H1 (cell line): ENCODE measurements around the gene SLC66A3. TPM values are rescaled to one million over a fixed set of nuclear protein-coding genes. Genes with fewer than 3 reads are reported as not detected.

Experiments used
- CTCF ChIA-PET: fragments of 300-600 bp; sonication (Branson Sonifier 250); formaldehyde crosslinking; loops from one replicate; lab custom pipeline; 2021; ENCODE audit not compliant: partially characterized antibody; lab: Charles Lee
- POLR2A ChIA-PET: fragments of 300-600 bp; sonication (Branson Sonifier 250); formaldehyde crosslinking; loops from one replicate; lab custom pipeline; 2021; ENCODE audit warnings: inconsistent platforms; ENCODE audit not compliant: partially characterized antibody; lab: Charles Lee
- DNase-seq, 2 experiments: peaks; one replicate each; pipeline versions ENCODE4 v3.0.0 to v3.0.0-alpha.2; 2010 to 2022; ENCODE audit warnings: low spot score in 2 of 2, low read depth in 1 of 2, mixed read lengths in 1 of 2
- FAIRE-seq: peaks from 2 replicates; lab custom pipeline; 2011; peaks lifted over from hg19 to GRCh38; lab: Jason Lieb, UNC
- H2AFZ ChIP-seq: 2 replicates; pipeline ENCODE4 v1.8.1; 2012; ENCODE audit warnings: low read length, inconsistent platforms
- H2AK5ac ChIP-seq: 2 replicates; pipeline ENCODE4 v1.6.1; 2013; ENCODE audit warnings: low read depth, low read length
- H2BK120ac ChIP-seq: replicated peaks from 2 replicates; pipeline ENCODE3; 2013; ENCODE audit warnings: low read depth, low read length, inconsistent platforms
- H2BK12ac ChIP-seq: 2 replicates; pipeline ENCODE4 v1.6.1; 2013; ENCODE audit warnings: low read depth, low read length
- H2BK15ac ChIP-seq: 2 replicates; pipeline ENCODE4 v1.6.1; 2013; ENCODE audit warnings: low read length
- H2BK20ac ChIP-seq: 2 replicates; pipeline ENCODE4 v1.6.1; 2013; ENCODE audit warnings: low read length
- H2BK5ac ChIP-seq: 2 replicates; pipeline ENCODE4 v1.6.1; 2013; ENCODE audit warnings: low read depth, low read length
- H3K14ac ChIP-seq: 2 replicates; pipeline ENCODE4 v1.6.1; 2013; ENCODE audit warnings: inconsistent platforms; ENCODE audit not compliant: insufficient read length
- H3K18ac ChIP-seq: 2 replicates; pipeline ENCODE4 v1.6.1; 2013; ENCODE audit warnings: low read length; ENCODE audit errors: extremely low read depth
- H3K23ac ChIP-seq: 2 replicates; pipeline ENCODE4 v1.6.1; 2013; ENCODE audit warnings: inconsistent platforms; ENCODE audit not compliant: insufficient read length
- H3K23me2 ChIP-seq: 2 replicates; pipeline ENCODE4 v1.6.1; 2013; ENCODE audit warnings: low read depth, low read length
- H3K27ac ChIP-seq: 2 replicates; pipeline ENCODE4 v1.6.1; 2011; ENCODE audit warnings: low read depth, low read length, inconsistent platforms
- H3K27me3 ChIP-seq, 4 experiments: replicated peaks in 1 of 4; 1 replicate in 1 of 4; 2 replicates in 3 of 4; pipeline versions ENCODE4 v1.6.1 to v1.8.1; 2011 to 2013; ENCODE audit warnings: low read length in 3 of 4, mild to moderate bottlenecking in 3 of 4, inconsistent platforms in 2 of 4, mixed read lengths in 2 of 4, moderate library complexity in 1 of 4; ENCODE audit not compliant: control insufficient read depth in 3 of 4, insufficient read depth in 3 of 4; ENCODE audit errors: extremely low read depth in 1 of 4
- H3K36me3 ChIP-seq, 4 experiments: 2 replicates each; pipeline versions ENCODE4 v1.6.1 to v1.8.1; 2011 to 2013; ENCODE audit warnings: mild to moderate bottlenecking in 4 of 4, low read length in 3 of 4, moderate library complexity in 2 of 4, control low read depth in 1 of 4, inconsistent platforms in 1 of 4; ENCODE audit not compliant: insufficient read depth in 4 of 4, control insufficient read depth in 2 of 4
- H3K4ac ChIP-seq: replicated peaks from 2 replicates; pipeline ENCODE3; 2013; ENCODE audit warnings: low read length, low read depth, mixed read lengths, inconsistent platforms; ENCODE audit not compliant: insufficient read length
- H3K4me1 ChIP-seq, 4 experiments: replicated peaks in 1 of 4; 1 replicate in 1 of 4; 2 replicates in 3 of 4; pipeline versions ENCODE4 v1.6.1 to v1.8.1; 2011 to 2013; ENCODE audit warnings: low read length in 3 of 4, inconsistent platforms in 2 of 4, mixed read lengths in 1 of 4; ENCODE audit not compliant: insufficient read depth in 4 of 4, control insufficient read depth in 3 of 4
- H3K4me2 ChIP-seq, 2 experiments: 2 replicates each; pipeline versions ENCODE4 v1.6.1 to v1.8.1; 2011 to 2013; ENCODE audit warnings: low read depth in 2 of 2, low read length in 2 of 2, control low read depth in 1 of 2, inconsistent platforms in 1 of 2, mild to moderate bottlenecking in 1 of 2; ENCODE audit not compliant: insufficient read depth in 1 of 2
- H3K4me3 ChIP-seq, 4 experiments: fragments of 200-600, 300-600 bp in 1 of 4; sonication (generic), shearing (Covaris generic), sonication (Bioruptor Twin) in 1 of 4; 2 replicates each; pipeline versions ENCODE4 v1.5.1 to v1.8.1; 2011 to 2016; ENCODE audit warnings: low read length in 4 of 4, low read depth in 3 of 4, control low read depth in 2 of 4, inconsistent platforms in 2 of 4, mild to moderate bottlenecking in 2 of 4, mixed read lengths in 1 of 4, moderate library complexity in 1 of 4; ENCODE audit not compliant: insufficient read depth in 2 of 4; ENCODE audit errors: extremely low read depth in 1 of 4
- H3K56ac ChIP-seq: replicated peaks from 2 replicates; pipeline ENCODE3; 2013; ENCODE audit warnings: low read depth, mild to moderate bottlenecking, mixed read lengths, low read length, inconsistent platforms; ENCODE audit not compliant: insufficient read length
- H3K79me1 ChIP-seq: 2 replicates; pipeline ENCODE4 v1.6.1; 2013; ENCODE audit warnings: low read depth, low read length, control low read depth
- H3K79me2 ChIP-seq, 2 experiments: 2 replicates each; pipeline versions ENCODE4 v1.6.1 to v1.8.1; 2012 to 2013; ENCODE audit warnings: low read length in 2 of 2, mild to moderate bottlenecking in 2 of 2, inconsistent platforms in 1 of 2; ENCODE audit not compliant: insufficient read depth in 2 of 2, control insufficient read depth in 1 of 2
- H3K9ac ChIP-seq, 4 experiments: replicated peaks in 1 of 4; 1 replicate in 1 of 4; 2 replicates in 3 of 4; pipeline versions ENCODE4 v1.6.1 to v1.8.1; 2011 to 2013; ENCODE audit warnings: low read depth in 3 of 4, low read length in 3 of 4, control low read depth in 2 of 4, mild to moderate bottlenecking in 2 of 4, moderate library complexity in 2 of 4, inconsistent platforms in 1 of 4; ENCODE audit errors: extremely low read depth in 1 of 4
- H3K9me3 ChIP-seq, 2 experiments: 2 replicates each; pipeline versions ENCODE4 v1.6.1 to v1.8.1; 2012 to 2013; ENCODE audit warnings: mild to moderate bottlenecking in 2 of 2, moderate library complexity in 2 of 2, control low read depth in 1 of 2, inconsistent platforms in 1 of 2, low read depth in 1 of 2, low read length in 1 of 2, mixed read lengths in 1 of 2; ENCODE audit not compliant: insufficient read depth in 2 of 2
- H4K20me1 ChIP-seq, 2 experiments: replicated peaks in 1 of 2; 2 replicates each; pipeline versions ENCODE3 to v1.8.1; 2011 to 2013; ENCODE audit warnings: inconsistent platforms in 2 of 2, low read length in 2 of 2, mild to moderate bottlenecking in 1 of 2; ENCODE audit not compliant: insufficient read depth in 2 of 2, control insufficient read depth in 1 of 2
- H4K5ac ChIP-seq: 2 replicates; pipeline ENCODE4 v1.6.1; 2013; ENCODE audit warnings: low read length, low read depth, mixed read lengths, inconsistent platforms; ENCODE audit not compliant: insufficient read length
- H4K8ac ChIP-seq: 2 replicates; pipeline ENCODE4 v1.8.0; 2013; ENCODE audit warnings: mild to moderate bottlenecking, moderate library complexity, low read length, inconsistent platforms; ENCODE audit not compliant: insufficient read depth; ENCODE audit errors: extremely low read depth
- H4K91ac ChIP-seq: replicated peaks from 2 replicates; pipeline ENCODE3; 2013; ENCODE audit warnings: low read length, mixed read lengths, inconsistent platforms; ENCODE audit not compliant: insufficient read length
- CTCF ChIP-seq, 3 experiments: IDR thresholded peaks; 1 replicate in 2 of 3; 2 replicates in 1 of 3; pipeline versions ENCODE4 v1.5.1 to v1.6.1; 2011; ENCODE audit warnings: low read length in 3 of 3, mild to moderate bottlenecking in 3 of 3, inconsistent platforms in 2 of 3, low read depth in 1 of 3, moderate library complexity in 1 of 3; ENCODE audit not compliant: insufficient read depth in 1 of 3; ENCODE audit errors: control extremely low read depth in 1 of 3
- JUN ChIP-seq: IDR thresholded peaks from 2 replicates; pipeline ENCODE4 v1.6.1; 2011; ENCODE audit warnings: low read depth, mild to moderate bottlenecking, improper control_type of control experiment, low read length
- RAD21 ChIP-seq, 2 experiments: IDR thresholded peaks in 1 of 2; conservative IDR thresholded peaks in 1 of 2; 2 replicates each; pipeline ENCODE4 v1.6.1; 2011; ENCODE audit warnings: low read depth in 2 of 2, low read length in 2 of 2, improper control_type of control experiment in 1 of 2, inconsistent platforms in 1 of 2, mild to moderate bottlenecking in 1 of 2, moderate library complexity in 1 of 2
- SIRT6 ChIP-seq: IDR thresholded peaks from one replicate; pipeline ENCODE4 v1.7.1; 2012; ENCODE audit warnings: low read length, inconsistent platforms
- SP2 ChIP-seq: IDR thresholded peaks from 2 replicates; pipeline ENCODE4 v1.6.1; 2012; ENCODE audit warnings: mild to moderate bottlenecking, low read length, inconsistent platforms
- USF2 ChIP-seq: IDR thresholded peaks from 2 replicates; pipeline ENCODE4 v1.6.1; 2011; ENCODE audit warnings: low read length, improper control_type of control experiment
- WGBS, 2 experiments: shearing (Covaris generic) in 1 of 2; methylation state at CpG; one replicate each; pipeline versions ENCODE4 v1.1.6 to v1.1.7; 2013 to 2015; ENCODE audit warnings: low lambda C conversion rate in 2 of 2, mixed read lengths in 2 of 2, inconsistent platforms in 1 of 2, low coverage in 1 of 2, missing lambda C conversion rate in 1 of 2; ENCODE audit not compliant: insufficient replicate concordance in 2 of 2, insufficient coverage in 1 of 2, insufficient read length in 1 of 2; ENCODE audit errors: extremely low coverage in 1 of 2, missing lambda C conversion rate in 1 of 2; 5-methylcytosine and 5-hydroxymethylcytosine counted together
- polyA plus RNA-seq, 7 experiments: library from polyadenylated mRNA; depleted of rRNA in 3 of 7; stranded (reverse) in 5 of 7; unstranded in 2 of 7; fragments of >200 nt in 5 of 7; fragments of 200-250 nt in 2 of 7; gene quantifications; 1 replicate in 5 of 7; 2 replicates in 1 of 7; 4 replicates in 1 of 7; pipeline versions ENCODE4 v1.2.1 to v1.2.3, GENCODE V29; 2011 to 2013; ENCODE audit warnings: missing spikeins in 2 of 7, mixed read lengths in 2 of 7
- total RNA-seq: library from RNA; stranded (reverse); fragmentation: NEBNext Ultra II Directional; extraction: Animal tissue kit (Norgen Biotek cat#: 25700); gene quantifications from 2 replicates; pipeline ENCODE4 v1.2.1, GENCODE V29; 2021

Gene SLC66A3
- total and polyA plus RNA-seq, 2 of the 8 experiments (the other 6 are each of a cell fraction or from before 2014, with no cell fraction given) = 8.7 to 27.8 TPM

GRCh38 chr2:11123856-11124759, 31.2 kb upstream of the SLC66A3 start:
- H3K4me2 ChIP-seq = peak overlapping the region in 1 of 2 experiments; percentile 32; a peak in 1 of 4 replicates
- H3K23ac ChIP-seq = no peak overlapping the region
- H4K20me1 ChIP-seq = no peaks in the 10 kb centered on the region
- no peak overlapping the region for H2BK12ac ChIP-seq
- peak; percentile 47 to 97 for DNase-seq
- no peaks in the 10 kb centered on the region for H3K23me2 ChIP-seq
- H3K27ac ChIP-seq = no peak overlapping the region
- WGBS, 2 experiments = 61% methylated on average over 37 of the region's 41 CpGs; no CpG with 5 or more reads in 1 of the 2 experiments
- H3K18ac ChIP-seq = no peak overlapping the region
- peak overlapping the region; percentile 49 for H4K91ac ChIP-seq
- H3K14ac ChIP-seq = no peak overlapping the region
- FAIRE-seq = no peak
- ChIA-PET CTCF (interaction anchor here (0.5 to 12.5 kb wide), 53 partner anchors 9 to 624 kb away, joined by 3 to 209 read pairs (median 5); partner anchors contain the start of gene KCNF1), POLR2A (interaction anchor here (0.7 to 1.3 kb wide), 3 partner anchors 8 to 282 kb away, joined by 3 to 4 read pairs (median 4); partner anchors contain the start of gene SLC66A3)
- H2BK5ac ChIP-seq = no peak overlapping the region
- H3K36me3 ChIP-seq = no peaks in the 10 kb centered on the region
- no peak overlapping the region for H3K9ac ChIP-seq
- peak overlapping the region; percentile 95; the same call in 1 of the 2 replicates for H2BK15ac ChIP-seq
- H3K56ac ChIP-seq = no peak overlapping the region
- no peak overlapping the region for H3K4ac ChIP-seq
- no peaks in the 10 kb centered on the region for H3K79me2 ChIP-seq
- peaks cover 0 to 4% (median 0%) of the 10 kb centered on the region in 4 experiments; a peak in 4 of 7 replicates for H3K4me1 ChIP-seq
- no peak overlapping the region for H2AK5ac ChIP-seq
- H3K9me3 ChIP-seq = no peaks in the 10 kb centered on the region
- no peak overlapping the region for H4K5ac ChIP-seq
- no peaks in the 10 kb centered on the region for H3K79me1 ChIP-seq
- no peak overlapping the region for H2AFZ ChIP-seq
- no peak overlapping the region for H4K8ac ChIP-seq
- H3K27me3 ChIP-seq = peaks cover 0 to 3% (median 1%) of the 10 kb centered on the region in 4 experiments; a peak in 2 of 7 replicates
- no peak overlapping the region for H3K4me3 ChIP-seq
- no peak overlapping the region for H2BK120ac ChIP-seq
- peak overlapping the region; percentile 72; the same call in 1 of the 2 replicates for H2BK20ac ChIP-seq
- no peak for TF ChIP-seq SP2
- TF ChIP-seq CTCF (IDR thresholded peaks at IDR 0.05; ENCODE audit: control extremely low read depth in 1 of 3, insufficient read depth in 1 of 3, low read depth in 1 of 3, low read length in 3 of 3) = peak; percentile 94 to 98 (median 94)
- no peak for TF ChIP-seq SIRT6
- TF ChIP-seq RAD21 (IDR thresholded peaks at IDR 0.05 in 1 of 2, conservative IDR thresholded peaks at IDR 0.05 in 1 of 2; ENCODE audit: low read depth in 2 of 2, low read length in 2 of 2) = peak; percentile 96
- no peak for TF ChIP-seq USF2
- TF ChIP-seq JUN = no peak
